Measurements from ENCODE around the gene CDRT15.

GRCh38 chr17:14197586-14197985 lies 39.1 kb downstream of the CDRT15 start:
- TF ChIP-seq CTCF (IDR thresholded peaks at IDR 0.05; ENCODE audit: insufficient read depth, low read length, poor library complexity, severe bottlenecking) (no peak), EZH2phosphoT487 (conservative IDR thresholded peaks at IDR 0.05; ENCODE audit: low read length) (no peak)

Data from SU-DHL-6 (cell line).